HG02970 (cell line): ENCODE measurements around the gene FAM110D.
A peak's percentile ranks its signal among the peaks of the same experiment; 100 is the strongest.

Experiments used
- ATAC-seq: cut with Tn5 transposase; IDR thresholded peaks from one replicate; pipeline ENCODE4 v1.9.1; 2021; ENCODE audit warnings: mild to moderate bottlenecking, moderate library complexity, moderate number of reproducible peaks; ENCODE audit not compliant: unreplicated experiment, low FRiP score

Gene FAM110D

GRCh38 chr1:26160527-26161414, 1.9 kb downstream of the FAM110D start:
- ATAC-seq = no peak

GRCh38 chr1:26161415-26162219, 2.7 kb downstream of the FAM110D start:
- no peak for ATAC-seq

GRCh38 chr1:26162220-26162709, 3.4 kb downstream of the FAM110D start:
- no peak for ATAC-seq

- no peak for ATAC-seq
Measured at GRCh38 chr1:26163684-26164035, 4.8 kb downstream of the FAM110D start.

- ATAC-seq = no peak
Measured at GRCh38 chr1:26164036-26164860, 5.4 kb downstream of the FAM110D start.

GRCh38 chr1:26164861-26165842, 6.3 kb downstream of the FAM110D start:
- no peak for ATAC-seq

- ATAC-seq = no peak
Measured at GRCh38 chr1:26166719-26167281, 7.9 kb downstream of the FAM110D start.

- no peak for ATAC-seq
Measured at GRCh38 chr1:26168410-26169197, 9.7 kb downstream of the FAM110D start, which contains the start of gene C1orf232. TSS of gene C1orf232 (minus strand) at chr1:26168963. CDS start at chr1:26168499, 464 bp downstream.

GRCh38 chr1:26169198-26169554, 10.3 kb downstream of the FAM110D start:
- no peak for ATAC-seq

- ATAC-seq = peak; percentile 84
Measured at GRCh38 chr1:26169669-26170471, 11.0 kb downstream of the FAM110D start, which contains the start of gene ZNF593. TSS of gene ZNF593 (plus strand) at chr1:26169908. CDS start at chr1:26169984, 76 bp downstream.

GRCh38 chr1:26170472-26170821, 11.6 kb downstream of the FAM110D start:
- ATAC-seq = no peak

GRCh38 chr1:26171084-26172072, 12.5 kb downstream of the FAM110D start, which contains the start of gene ZNF593OS:
TSS of gene ZNF593OS (minus strand) at chr1:26171832. CDS start at chr1:26171661, 171 bp downstream.
- no peak for ATAC-seq

GRCh38 chr1:26175346-26175745, 16.5 kb downstream of the FAM110D start:
- ATAC-seq = no peak

GRCh38 chr1:26177182-26177684, 18.4 kb downstream of the FAM110D start, which contains the start of gene CNKSR1:
TSS of gene CNKSR1 (plus strand) at chr1:26177491. CDS start at chr1:26177548, 57 bp downstream.
- no peak for ATAC-seq

- no peak for ATAC-seq
Measured at GRCh38 chr1:26180010-26180506, 21.2 kb downstream of the FAM110D start.
